ENCODE results near the gene PDILT. TPM values are rescaled to one million over a fixed set of nuclear protein-coding genes. Genes with fewer than 3 reads are reported as not detected.

The PDILT gene
- polyA plus RNA-seq, 6 donors from 2014 or later = not detected

DNA sequence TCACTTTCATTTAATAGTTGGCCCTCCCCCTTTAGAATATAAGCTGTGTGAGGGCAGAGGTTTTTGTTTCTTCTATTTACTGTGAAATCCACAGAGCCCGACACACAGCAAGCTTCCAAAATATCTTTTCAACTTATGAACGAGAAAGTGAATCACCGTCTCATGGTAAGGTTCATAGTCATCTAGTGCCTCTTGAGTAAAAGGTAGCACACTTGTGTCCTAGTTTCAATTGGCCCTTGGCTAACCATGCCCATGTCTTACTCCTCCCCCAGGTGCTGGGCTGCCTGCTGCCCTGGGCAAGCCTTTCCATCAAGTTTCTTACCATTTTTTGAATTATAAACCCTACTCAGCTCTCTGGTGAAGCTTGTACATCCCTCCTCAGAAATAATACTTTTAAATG lies 64.8 kb downstream of the PDILT start:
- peaks cover 0 to 1% (median 0%) of the 10 kb centered on the region in 7 donors for H3K9me3 Mint-ChIP-seq
- no peaks in the 10 kb centered on the region for H3K4me1 Mint-ChIP-seq
- no peak overlapping the region for H3K4me3 Mint-ChIP-seq
- no peak for ATAC-seq (ENCODE audit: low read depth in 2 of 2)
- H3K27ac Mint-ChIP-seq = no peak overlapping the region
- H3K36me3 Mint-ChIP-seq = no peaks in the 10 kb centered on the region
- H3K27me3 Mint-ChIP-seq = peaks cover 0 to 8% (median 4%) of the 10 kb centered on the region in 3 donors
- DNase-seq = no peak

- DNase-seq (no peak), ATAC-seq (ENCODE audit: low read depth in 2 of 2) (no peak)
- H3K27ac Mint-ChIP-seq = no peak overlapping the region
These were observed 67.6 kb downstream of the PDILT start for GRCh38 chr16:20336955-20337354.

GRCh38 chr16:20334396-20334795 lies 70.1 kb downstream of the PDILT start:
- no peak overlapping the region for H3K4me3 Mint-ChIP-seq
- H3K9me3 Mint-ChIP-seq = peaks cover 0 to 3% (median 0%) of the 10 kb centered on the region in 7 donors
- H3K27me3 Mint-ChIP-seq = peaks cover 0 to 8% (median 8%) of the 10 kb centered on the region in 3 donors
- DNase-seq (no peak), ATAC-seq (ENCODE audit: low read depth in 2 of 2) (no peak)
- no peak overlapping the region for H3K27ac Mint-ChIP-seq
- no peaks in the 10 kb centered on the region for H3K4me1 Mint-ChIP-seq
- no peaks in the 10 kb centered on the region for H3K36me3 Mint-ChIP-seq

More at GRCh38 chr16:20336955-20337354, 67.6 kb downstream of the PDILT start:
- H3K36me3 Mint-ChIP-seq = no peaks in the 10 kb centered on the region
- H3K4me3 Mint-ChIP-seq = no peak overlapping the region
- H3K27me3 Mint-ChIP-seq = peaks cover 0 to 8% (median 4%) of the 10 kb centered on the region in 3 donors
- no peaks in the 10 kb centered on the region for H3K4me1 Mint-ChIP-seq
- peaks cover 0 to 1% (median 0%) of the 10 kb centered on the region in 7 donors for H3K9me3 Mint-ChIP-seq

DNA sequence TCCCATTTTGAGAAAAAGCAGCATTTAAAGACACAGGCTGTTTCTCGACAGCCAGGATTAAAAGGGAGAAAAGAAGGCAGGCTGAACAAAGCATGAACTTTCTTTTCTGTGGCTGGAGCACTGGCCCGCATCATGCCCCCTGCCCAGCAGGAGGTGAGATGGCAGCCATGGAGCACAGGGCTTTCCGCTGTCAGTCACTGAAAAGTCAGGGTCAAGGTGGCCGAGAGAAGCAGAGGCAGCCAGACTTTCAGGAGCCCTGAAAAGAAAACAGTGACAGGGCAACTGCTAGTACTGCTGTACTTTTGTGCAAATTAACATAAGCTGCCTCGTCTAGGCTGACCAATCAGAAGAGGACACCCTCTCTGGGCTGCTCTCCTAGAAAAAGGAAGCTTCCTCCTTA lies 71.4 kb downstream of the PDILT start:
- peaks cover 0 to 9% (median 4%) of the 10 kb centered on the region in 7 donors for H3K9me3 Mint-ChIP-seq
- H3K27me3 Mint-ChIP-seq = peaks cover 0 to 8% (median 8%) of the 10 kb centered on the region in 3 donors
- H3K4me1 Mint-ChIP-seq = no peaks in the 10 kb centered on the region
- no peak for ATAC-seq (ENCODE audit: low read depth in 2 of 2)
- H3K4me3 Mint-ChIP-seq = no peak overlapping the region
- H3K27ac Mint-ChIP-seq = no peak overlapping the region
- no peak for DNase-seq
- no peaks in the 10 kb centered on the region for H3K36me3 Mint-ChIP-seq

- no peak for DNase-seq
- ATAC-seq (ENCODE audit: low read depth in 2 of 2) = no peak
- H3K27me3 Mint-ChIP-seq = peaks cover 0 to 8% (median 8%) of the 10 kb centered on the region in 3 donors
- peaks cover 0 to 9% (median 4%) of the 10 kb centered on the region in 7 donors for H3K9me3 Mint-ChIP-seq
- H3K27ac Mint-ChIP-seq = no peak overlapping the region
- no peak overlapping the region for H3K4me3 Mint-ChIP-seq
- H3K36me3 Mint-ChIP-seq = no peaks in the 10 kb centered on the region
- H3K4me1 Mint-ChIP-seq = no peaks in the 10 kb centered on the region
These were observed 72.1 kb downstream of the PDILT start for GRCh38 chr16:20332411-20332810.

DNA sequence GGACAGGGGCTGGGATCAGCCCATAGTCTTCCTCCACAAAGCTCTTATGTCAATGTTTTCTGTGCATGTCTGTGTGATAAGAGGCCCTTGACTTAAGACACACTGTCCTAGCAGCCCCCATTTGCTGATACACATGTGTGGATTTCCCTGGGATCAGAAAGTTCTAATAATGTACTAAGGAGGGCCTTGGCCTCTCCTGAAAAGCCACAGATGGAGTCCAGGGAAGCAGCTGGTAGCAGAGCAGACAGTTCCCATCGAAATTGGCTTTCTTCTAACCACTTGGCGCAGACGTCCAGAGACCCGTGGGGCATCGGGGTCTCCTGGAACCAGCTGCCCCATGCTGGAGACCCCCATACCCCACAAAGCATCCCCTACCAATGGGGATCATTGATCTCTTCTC lies 72.9 kb downstream of the PDILT start:
- H3K27me3 Mint-ChIP-seq = peaks cover 0 to 10% (median 8%) of the 10 kb centered on the region in 3 donors
- no peak for DNase-seq
- no peak overlapping the region for H3K4me3 Mint-ChIP-seq
- H3K9me3 Mint-ChIP-seq = peaks cover 0 to 9% (median 4%) of the 10 kb centered on the region in 7 donors
- no peaks in the 10 kb centered on the region for H3K4me1 Mint-ChIP-seq
- no peaks in the 10 kb centered on the region for H3K36me3 Mint-ChIP-seq
- no peak overlapping the region for H3K27ac Mint-ChIP-seq
- ATAC-seq (ENCODE audit: low read depth in 2 of 2) = no peak

DNA sequence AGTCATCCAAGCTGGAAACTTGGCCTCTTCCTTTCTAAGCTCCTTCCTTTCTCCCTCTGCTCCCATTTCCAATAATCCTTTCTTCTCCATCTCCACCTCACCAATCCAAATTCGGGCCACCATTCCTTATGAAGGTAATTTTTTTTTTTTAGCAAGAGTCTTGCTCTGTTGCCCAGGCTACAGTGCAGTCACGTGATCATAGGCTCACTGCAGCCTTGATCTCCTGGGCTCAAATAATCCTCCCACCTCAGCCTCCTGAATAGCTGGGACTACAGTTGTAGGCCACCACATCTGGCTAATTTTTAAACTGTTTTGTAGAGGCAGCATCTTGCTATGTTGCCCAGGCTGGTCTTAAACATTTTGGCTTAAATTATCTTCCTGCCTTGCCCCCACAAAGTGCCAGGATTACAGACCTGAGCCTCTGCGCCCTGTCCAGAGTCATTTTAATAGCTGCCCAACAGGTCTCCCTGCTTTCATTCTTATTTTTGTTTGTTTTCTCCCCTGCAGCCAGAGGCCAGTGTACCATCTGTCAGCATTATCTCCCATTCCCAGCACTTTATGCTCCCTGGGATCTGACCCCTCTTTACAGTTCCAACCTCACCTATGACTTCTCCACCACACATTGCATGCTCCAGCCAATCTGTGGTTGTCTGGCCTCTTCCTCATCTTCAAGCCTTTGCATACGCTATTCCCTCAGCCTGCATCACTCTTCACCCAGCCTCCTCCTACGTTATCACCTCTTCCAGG lies 75.0 kb downstream of the PDILT start:
- H3K27me3 Mint-ChIP-seq = peaks cover 0 to 13% (median 8%) of the 10 kb centered on the region in 3 donors
- no peak overlapping the region for H3K27ac Mint-ChIP-seq
- H3K9me3 Mint-ChIP-seq = peaks cover 0 to 9% (median 4%) of the 10 kb centered on the region in 7 donors
- no peak for DNase-seq
- H3K4me3 Mint-ChIP-seq = no peak overlapping the region
- H3K4me1 Mint-ChIP-seq = no peaks in the 10 kb centered on the region
- ATAC-seq (ENCODE audit: low read depth in 2 of 2) = no peak
- no peaks in the 10 kb centered on the region for H3K36me3 Mint-ChIP-seq

DNA sequence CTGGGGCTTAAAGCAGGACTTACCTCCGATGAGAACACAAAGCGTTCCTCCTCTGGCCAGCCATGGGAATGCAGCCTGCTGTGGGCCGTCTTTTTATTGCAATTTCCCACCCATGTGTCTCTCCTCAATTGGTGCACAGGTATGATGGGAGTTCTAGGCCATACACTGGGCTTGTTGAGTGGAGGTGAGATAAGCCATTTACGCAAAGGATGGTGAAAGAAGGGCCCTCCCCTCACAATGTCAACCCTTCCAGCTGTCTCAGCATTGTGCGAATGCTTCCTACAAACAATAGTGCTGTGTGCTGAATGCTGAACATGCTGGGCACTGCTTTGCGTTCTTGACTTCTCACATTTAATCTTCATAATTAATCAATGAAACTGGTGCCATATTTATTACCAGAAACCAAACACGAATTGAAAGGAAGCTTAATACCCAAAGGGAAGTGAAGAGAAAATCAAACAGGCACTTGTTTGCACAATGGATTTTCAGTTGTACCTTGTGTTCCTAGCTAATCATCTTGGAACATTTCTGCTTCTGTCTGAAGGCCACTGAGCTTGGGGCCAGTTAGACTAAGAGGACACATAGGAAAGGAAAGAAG lies 77.0 kb downstream of the PDILT start, which contains the start of gene GP2:
GP2 (minus strand) TSS at position 70 of the 598 bp plus-strand sequence. CDS start 1,082 bp downstream, outside the sequence.
- no peaks in the 10 kb centered on the region for H3K4me1 Mint-ChIP-seq
- H3K9me3 Mint-ChIP-seq = peaks cover 0 to 9% (median 4%) of the 10 kb centered on the region in 7 donors
- ATAC-seq (ENCODE audit: low read depth in 2 of 2) (no peak), DNase-seq (no peak)
- no peak within 1 kb of the TSS for H3K4me3 Mint-ChIP-seq
- peaks cover 0 to 13% (median 8%) of the 10 kb centered on the region in 3 donors for H3K27me3 Mint-ChIP-seq
- no peak within 1 kb of the TSS for H3K27ac Mint-ChIP-seq
- H3K36me3 Mint-ChIP-seq = no peaks in the 10 kb centered on the region

GRCh38 chr16:20326321-20326720 lies 78.2 kb downstream of the PDILT start:
- no peak overlapping the region for H3K27ac Mint-ChIP-seq
- no peaks in the 10 kb centered on the region for H3K4me1 Mint-ChIP-seq
- H3K9me3 Mint-ChIP-seq = peaks cover 0 to 9% (median 4%) of the 10 kb centered on the region in 7 donors
- no peaks in the 10 kb centered on the region for H3K36me3 Mint-ChIP-seq
- no peak overlapping the region for H3K4me3 Mint-ChIP-seq
- DNase-seq (no peak), ATAC-seq (ENCODE audit: low read depth in 2 of 2) (no peak)
- peaks cover 0 to 16% (median 13%) of the 10 kb centered on the region in 3 donors for H3K27me3 Mint-ChIP-seq

- H3K27me3 Mint-ChIP-seq = peaks cover 0 to 16% (median 13%) of the 10 kb centered on the region in 3 donors
- no peaks in the 10 kb centered on the region for H3K4me1 Mint-ChIP-seq
- DNase-seq = no peak
- H3K9me3 Mint-ChIP-seq = peaks cover 0 to 9% (median 4%) of the 10 kb centered on the region in 7 donors
- H3K36me3 Mint-ChIP-seq = no peaks in the 10 kb centered on the region
- H3K27ac Mint-ChIP-seq = no peak overlapping the region
- no peak overlapping the region for H3K4me3 Mint-ChIP-seq
- no peak for ATAC-seq (ENCODE audit: low read depth in 2 of 2)
These were observed 79.5 kb downstream of the PDILT start for GRCh38 chr16:20325005-20325404.

GRCh38 chr16:20323591-20324117 lies 80.9 kb downstream of the PDILT start:
- peaks cover 5 to 16% (median 15%) of the 10 kb centered on the region in 3 donors for H3K27me3 Mint-ChIP-seq
- H3K4me1 Mint-ChIP-seq = no peaks in the 10 kb centered on the region
- DNase-seq (no peak), ATAC-seq (ENCODE audit: low read depth in 2 of 2) (no peak)
- peaks cover 0 to 5% (median 0%) of the 10 kb centered on the region in 7 donors for H3K9me3 Mint-ChIP-seq
- H3K4me3 Mint-ChIP-seq = no peak overlapping the region
- no peak overlapping the region for H3K27ac Mint-ChIP-seq
- no peaks in the 10 kb centered on the region for H3K36me3 Mint-ChIP-seq

DNA sequence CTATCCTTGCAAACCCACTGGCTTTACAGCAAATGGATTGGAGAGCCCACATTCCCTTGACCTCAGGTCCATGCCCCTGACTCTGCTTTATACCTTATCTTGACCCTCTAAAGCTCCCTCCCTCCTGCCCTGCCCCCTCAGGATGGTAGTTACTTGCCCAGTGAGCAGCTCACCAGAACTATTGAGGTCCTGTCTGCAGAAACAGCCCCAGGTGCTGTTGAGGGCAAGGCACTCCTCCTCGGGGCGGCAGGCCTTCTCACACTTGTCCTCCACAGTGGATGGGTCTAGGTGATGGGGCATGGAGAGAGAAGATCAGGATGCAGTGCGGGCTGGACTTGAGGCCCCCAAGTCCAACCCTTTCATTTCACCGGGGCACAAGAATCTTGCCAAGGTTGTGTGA lies 81.8 kb downstream of the PDILT start:
- peaks cover 0 to 5% (median 0%) of the 10 kb centered on the region in 7 donors for H3K9me3 Mint-ChIP-seq
- H3K27ac Mint-ChIP-seq = no peak overlapping the region

DNA sequence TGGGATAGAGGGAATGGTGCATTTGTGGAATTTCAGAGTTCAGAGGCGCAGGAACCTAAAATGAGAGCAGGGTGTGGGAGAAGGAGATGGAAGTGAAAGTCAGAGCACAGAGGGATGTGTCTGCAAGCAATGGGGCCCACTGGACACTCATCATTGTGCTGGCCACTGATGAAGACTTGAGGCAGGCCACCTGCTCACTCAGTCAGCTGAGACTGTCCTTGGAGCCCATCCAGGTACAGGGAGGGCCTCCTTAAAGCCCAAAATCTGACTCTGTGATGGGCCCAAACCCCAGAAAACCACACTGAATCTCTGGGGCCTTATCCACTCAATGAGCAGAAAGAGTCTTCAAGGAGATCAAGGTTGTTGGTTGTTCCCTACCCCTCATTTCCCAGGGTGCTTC lies 82.9 kb downstream of the PDILT start:
- DNase-seq = no peak
- H3K27ac Mint-ChIP-seq = no peak overlapping the region
- H3K27me3 Mint-ChIP-seq = peaks cover 8 to 21% (median 15%) of the 10 kb centered on the region in 3 donors
- no peaks in the 10 kb centered on the region for H3K36me3 Mint-ChIP-seq
- H3K9me3 Mint-ChIP-seq = peaks cover 0 to 5% (median 0%) of the 10 kb centered on the region in 7 donors
- H3K4me3 Mint-ChIP-seq = no peak overlapping the region
- no peaks in the 10 kb centered on the region for H3K4me1 Mint-ChIP-seq
- ATAC-seq (ENCODE audit: low read depth in 2 of 2) = no peak

More for the DNA sequence above, 81.8 kb downstream of the PDILT start:
- ATAC-seq (ENCODE audit: low read depth in 2 of 2) = no peak
- Mint-ChIP-seq H3K27me3 (peaks cover 5 to 16% (median 15%) of the 10 kb centered on the region in 3 donors), H3K36me3 (no peaks in the 10 kb centered on the region), H3K4me3 (no peak overlapping the region), H3K4me1 (no peaks in the 10 kb centered on the region)
- no peak for DNase-seq

Measured in naive B cell (primary cell).